GM19099 (cell line): Measurements from ENCODE around the gene DUSP19.

Experiments
- POLR2A ChIP-seq: IDR thresholded peaks from 3 replicates; pipeline ENCODE4 v1.6.1; 2011; ENCODE audit warnings: low read depth; ENCODE audit not compliant: insufficient read length; ENCODE audit errors: extremely low read depth

DUSP19 gene

GRCh38 chr2:183078464-183079138 lies at the start of gene DUSP19:
DUSP19 (plus strand) TSS chr2:183078747; CDS start chr2:183078934, 187 bp downstream.
- TF ChIP-seq POLR2A, result peak; percentile 67

DNA sequence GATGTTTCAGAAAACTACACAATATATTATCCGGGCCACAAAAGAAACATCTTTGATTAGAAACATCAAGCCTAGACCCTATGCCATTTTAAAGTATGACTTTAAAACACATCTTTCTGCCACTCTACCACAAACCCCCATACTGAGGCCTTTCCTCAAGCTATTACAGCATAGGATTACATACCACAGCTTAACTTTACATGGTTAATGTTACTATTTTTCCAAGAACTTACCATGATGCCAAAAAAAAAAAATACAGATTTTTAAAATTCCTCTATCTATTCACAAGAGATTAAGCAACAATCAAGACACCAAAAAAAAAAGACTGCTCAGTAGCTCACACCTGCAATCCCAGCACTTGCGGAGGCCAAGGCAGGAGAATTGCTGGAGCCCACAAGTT lies 49.3 kb upstream of the DUSP19 start:
- no peak for TF ChIP-seq POLR2A

GRCh38 chr2:183031911-183032794 lies 46.4 kb upstream of the DUSP19 start:
- no peak for TF ChIP-seq POLR2A

- TF ChIP-seq POLR2A, result no peak
Measured at GRCh38 chr2:183033951-183034350, 44.6 kb upstream of the DUSP19 start.

- no peak for TF ChIP-seq POLR2A
Measured at GRCh38 chr2:183034806-183035205, 43.7 kb upstream of the DUSP19 start.

GRCh38 chr2:183035298-183035953 lies 43.1 kb upstream of the DUSP19 start:
- TF ChIP-seq POLR2A, result no peak

DNA sequence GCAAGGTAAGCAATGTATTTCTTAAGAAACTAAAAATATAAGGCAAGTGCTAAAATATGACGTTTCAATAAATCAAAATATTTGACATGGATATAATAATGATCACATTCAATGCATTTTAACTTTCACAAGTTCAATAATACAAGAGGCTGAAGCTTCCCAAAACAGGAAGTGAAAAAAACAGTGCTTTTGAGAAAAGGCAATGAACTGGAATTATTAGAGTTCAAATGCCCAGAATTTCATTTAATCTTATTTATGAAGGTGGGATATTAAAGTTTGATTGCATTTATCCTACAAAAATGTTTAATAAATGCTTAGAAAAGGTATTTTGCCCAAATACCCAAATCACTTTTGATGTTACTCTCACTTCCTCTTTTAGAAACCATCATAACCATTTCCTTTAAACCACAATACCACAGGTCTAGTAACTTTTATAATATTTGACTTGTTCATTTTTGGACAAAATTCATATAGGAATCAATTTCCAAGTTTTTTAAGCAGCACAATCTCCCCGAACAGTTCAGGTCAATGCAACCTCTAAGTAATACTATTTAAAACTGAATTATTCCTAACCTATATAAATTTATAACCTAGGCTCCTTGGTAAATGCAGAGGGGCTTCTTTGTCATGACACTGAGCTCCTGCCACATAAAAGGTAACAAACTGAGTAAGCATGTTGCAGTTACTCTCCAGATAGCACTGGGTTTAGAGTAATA lies 42.4 kb upstream of the DUSP19 start:
- no peak for TF ChIP-seq POLR2A

DNA sequence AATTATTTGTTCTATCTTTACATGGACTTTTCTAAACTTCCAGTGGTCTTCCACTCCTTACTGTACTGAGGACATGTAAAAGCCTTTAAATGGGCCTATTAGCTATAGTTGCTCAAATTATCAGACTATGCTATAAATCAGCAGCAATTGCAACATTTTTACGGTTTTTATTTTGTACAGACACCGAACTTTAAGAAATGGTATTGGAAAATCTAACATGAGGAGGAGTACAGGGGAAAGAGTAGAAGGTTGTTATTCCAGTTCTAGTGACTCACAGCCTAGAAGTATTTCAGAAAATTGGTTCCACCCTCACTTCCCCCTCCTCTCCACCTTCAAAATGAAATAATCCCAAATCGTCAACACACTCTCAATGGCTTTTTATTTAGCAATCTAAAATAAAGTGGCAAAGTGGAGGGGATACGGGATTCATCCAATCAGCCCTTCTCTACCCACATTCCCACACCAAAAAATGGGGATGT lies 41.4 kb upstream of the DUSP19 start:
- no peak for TF ChIP-seq POLR2A

DNA sequence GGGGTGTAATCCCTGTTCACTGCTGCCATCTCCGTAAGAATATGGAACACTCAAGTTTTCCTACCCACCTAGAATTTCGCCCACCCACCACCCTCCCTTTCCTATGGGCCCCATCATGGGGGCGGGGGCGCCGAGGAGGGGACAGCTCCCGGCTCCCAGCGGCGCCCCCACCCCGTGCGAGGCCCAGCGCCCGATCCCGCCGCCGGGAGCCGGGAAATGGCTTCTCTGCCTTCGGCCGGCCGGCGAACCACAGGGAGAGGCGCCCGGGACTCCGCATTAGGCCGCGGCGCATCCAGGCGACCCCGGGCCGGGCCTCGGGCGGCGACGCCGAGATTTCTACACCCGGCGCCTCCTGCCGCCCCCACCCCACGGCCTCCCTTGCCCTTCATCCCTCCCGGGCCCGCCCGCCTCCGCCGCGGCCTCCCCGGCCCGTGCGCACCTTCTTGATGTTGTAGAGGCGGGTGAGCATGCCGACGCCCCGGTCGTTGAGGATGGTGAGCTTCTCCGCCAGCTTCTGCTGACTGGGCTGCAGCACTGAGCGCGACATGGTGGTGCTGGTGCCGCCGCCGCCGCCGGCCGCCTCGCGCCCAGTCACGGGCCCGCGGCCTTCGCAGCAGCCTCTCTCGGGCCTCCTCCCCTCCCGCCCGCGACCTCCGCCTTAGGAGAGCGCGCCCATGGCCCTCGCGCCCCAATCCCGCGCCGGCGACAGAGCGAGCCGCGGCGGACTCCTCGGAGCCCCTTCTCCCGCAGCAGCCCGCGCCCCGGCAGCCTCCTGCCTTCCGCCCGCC lies 40.8 kb upstream of the DUSP19 start:
- peak; percentile 49 for TF ChIP-seq POLR2A

DNA sequence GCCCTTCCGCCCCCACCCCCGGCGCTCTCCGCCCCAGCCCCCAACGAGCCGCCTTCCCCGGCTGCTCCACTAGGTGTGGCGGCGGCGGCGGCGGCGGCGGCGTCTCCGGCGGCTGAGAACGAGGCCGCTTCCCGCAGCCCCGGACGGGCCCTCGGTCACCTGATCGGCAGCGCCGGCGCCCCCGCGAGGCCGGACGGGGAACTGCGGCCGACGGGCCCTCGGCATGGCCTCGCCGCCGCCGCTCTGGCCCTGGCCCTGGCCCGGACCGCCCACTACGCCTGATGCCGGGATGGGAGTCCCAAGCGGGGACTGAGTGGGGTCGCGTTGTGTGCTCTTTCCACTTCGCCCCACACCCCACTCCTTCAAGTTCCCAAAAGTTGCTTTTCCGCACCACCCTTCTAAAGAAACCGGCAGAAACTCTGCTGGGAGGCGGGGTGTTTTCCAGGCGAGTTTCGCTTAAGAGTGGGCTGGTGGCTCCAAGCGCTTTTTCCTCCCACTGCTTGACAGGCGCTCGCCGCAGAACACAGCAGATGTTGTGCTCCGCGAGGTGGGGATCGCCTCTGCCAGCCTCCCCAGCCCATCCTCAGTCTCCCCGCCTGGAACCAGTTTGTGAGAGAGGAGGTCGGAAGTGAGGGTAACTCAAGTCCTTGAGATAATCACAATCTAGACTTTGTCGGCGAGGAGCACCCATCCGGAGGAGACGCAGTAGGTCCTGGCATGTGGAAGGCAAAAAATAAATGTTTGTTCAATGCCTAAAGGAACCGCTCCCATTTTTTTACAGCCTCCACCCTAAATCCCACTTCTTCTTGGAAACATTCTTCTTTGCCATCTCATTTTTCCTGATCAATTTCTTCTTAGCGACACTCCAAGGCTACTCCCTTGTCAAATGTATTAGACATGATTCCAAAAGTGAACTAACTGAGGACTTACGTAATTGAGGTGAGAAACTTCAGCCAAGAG lies 39.9 kb upstream of the DUSP19 start, which contains the start of gene NCKAP1:
Gene NCKAP1, minus strand, starts transcription at position 117 of the 960 bp plus-strand sequence. CDS start 358 bp downstream, outside the sequence.
- TF ChIP-seq POLR2A, result no peak

GRCh38 chr2:183040604-183041003 lies 37.9 kb upstream of the DUSP19 start:
- no peak for TF ChIP-seq POLR2A

GRCh38 chr2:183049420-183049819 lies 29.1 kb upstream of the DUSP19 start:
- no peak for TF ChIP-seq POLR2A

DNA sequence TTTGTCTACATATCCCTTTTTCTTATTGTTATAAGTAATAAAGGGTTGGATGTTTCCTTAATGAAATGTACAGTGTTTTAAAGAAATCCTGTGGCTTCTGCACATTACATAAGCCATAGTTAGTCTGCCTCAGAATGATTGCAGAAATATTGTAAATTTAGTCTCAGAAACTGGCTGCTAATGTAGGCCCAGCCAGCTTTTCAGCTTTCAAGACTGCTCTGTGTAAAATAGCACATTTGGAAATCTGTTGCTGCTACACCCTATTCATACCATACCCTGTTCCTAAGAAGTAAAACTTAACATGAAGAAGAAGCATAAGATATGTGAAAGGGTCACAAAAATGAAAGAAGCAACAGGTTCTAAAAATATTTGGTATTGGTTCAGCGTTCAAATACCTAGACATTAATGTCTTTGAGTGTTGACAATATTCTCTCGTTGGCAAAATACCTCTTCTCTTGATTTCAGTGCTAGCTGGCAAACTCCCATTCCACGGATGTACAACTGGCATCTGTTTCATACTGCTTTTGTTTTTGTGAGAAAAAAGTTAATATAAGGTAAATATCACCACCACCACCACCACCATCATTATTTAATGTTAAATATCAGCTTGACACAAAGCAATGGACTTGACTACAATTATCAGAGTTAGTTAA lies 21.1 kb upstream of the DUSP19 start:
- no peak for TF ChIP-seq POLR2A

DNA sequence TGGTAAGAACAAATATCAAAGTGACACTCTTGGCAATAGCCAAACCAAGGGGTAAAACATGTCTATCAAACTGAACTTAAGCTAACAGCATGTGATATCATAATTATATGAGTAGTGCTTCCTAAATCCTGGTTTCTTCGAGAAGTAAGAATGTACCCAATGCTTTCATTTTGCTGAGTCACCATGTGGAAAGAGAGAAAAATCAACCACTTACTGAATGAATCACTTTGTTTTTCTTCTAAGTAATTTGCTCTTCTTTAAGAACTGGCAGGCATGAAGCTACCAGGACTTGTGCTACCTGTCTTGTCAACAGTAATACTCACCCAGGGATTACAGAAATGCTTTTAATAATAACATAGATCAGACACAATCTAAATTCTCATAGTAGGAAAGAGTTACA lies 19.0 kb upstream of the DUSP19 start:
- no peak for TF ChIP-seq POLR2A
